GM12873 (cell line): ENCODE measurements around the gene DMAP1.

ENCODE experiments used
- CTCF ChIP-seq: IDR thresholded peaks from 2 replicates; pipeline ENCODE4 v1.5.1; 2012; ENCODE audit warnings: low read depth, mild to moderate bottlenecking, moderate library complexity, low read length, control low read depth; ENCODE audit not compliant: insufficient read depth; ENCODE audit errors: missing control alignments

Gene DMAP1

DNA sequence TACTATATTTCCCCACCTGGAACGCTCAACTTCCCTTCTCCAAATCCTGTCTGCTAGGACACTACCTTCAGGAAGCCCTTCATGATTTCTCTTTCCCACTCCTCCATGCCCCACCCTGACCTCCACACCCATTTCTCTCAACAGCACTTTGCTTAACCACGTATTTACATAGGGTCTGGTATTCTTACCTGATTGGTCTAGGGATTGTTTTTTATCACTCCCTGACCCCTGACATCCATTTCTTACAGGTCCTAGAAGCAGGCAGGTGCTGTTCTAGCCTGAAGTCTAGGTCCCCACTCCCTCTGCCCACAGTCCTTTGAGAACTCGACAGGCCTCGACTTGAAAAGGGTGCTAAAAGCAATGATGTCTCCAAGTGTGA lies 47.5 kb downstream of the DMAP1 start:
- TF ChIP-seq CTCF: no peak

DNA sequence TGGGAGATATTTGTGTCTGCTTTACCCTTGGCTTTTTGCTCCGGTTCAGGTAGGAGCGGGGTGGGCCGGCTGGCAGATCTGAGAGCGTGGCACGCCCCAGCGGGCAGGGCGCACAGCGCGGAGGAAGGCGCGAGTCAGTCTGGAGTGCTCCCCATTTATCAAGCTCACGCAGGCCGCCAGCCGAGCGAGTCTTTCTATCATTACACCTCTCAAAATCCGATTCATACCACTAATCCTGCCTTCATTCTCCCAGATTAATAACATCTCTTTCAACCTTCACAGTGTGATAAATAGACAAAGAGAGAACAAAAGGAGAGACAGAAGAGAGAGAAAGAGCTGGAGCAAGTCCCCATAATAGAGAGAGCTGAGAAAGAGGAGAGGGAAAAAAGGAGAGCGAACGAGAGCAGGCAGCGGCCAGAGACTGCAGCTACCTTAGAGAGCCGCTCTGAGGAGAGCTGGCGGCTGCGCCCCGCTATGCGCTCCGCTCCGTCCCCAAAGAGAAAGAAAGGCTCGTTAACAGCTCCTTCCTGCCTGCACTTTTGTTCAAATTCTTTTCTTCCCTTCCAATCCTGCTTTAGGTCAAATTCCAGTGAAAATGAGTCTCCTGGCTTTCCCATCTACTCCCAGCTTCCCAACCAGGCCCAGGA lies 48.0 kb downstream of the DMAP1 start:
- no peak for TF ChIP-seq CTCF

GRCh38 chr1:44261962-44262361 lies 48.7 kb downstream of the DMAP1 start:
- no peak for TF ChIP-seq CTCF

DNA sequence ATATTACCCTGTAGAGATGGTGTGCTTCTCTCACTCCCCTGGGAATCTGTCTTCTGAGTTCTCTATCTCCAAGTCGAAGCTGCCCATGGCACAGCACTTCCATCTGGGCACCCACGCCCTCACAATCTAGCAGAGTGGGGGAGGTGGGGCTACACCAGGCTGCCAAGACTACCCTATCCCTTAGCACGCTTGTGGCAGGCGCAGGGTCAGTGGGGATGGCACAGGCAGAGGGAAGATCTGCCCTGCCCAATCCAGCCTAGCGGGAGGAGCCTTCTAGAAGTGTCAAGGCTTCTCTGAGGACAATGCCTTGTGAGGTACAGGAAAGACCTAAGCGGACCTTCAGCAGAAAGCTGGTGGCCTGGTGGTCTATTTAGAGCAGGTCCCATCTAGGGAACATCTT lies 49.1 kb downstream of the DMAP1 start:
- TF ChIP-seq CTCF: no peak

- no peak for TF ChIP-seq CTCF
Measured at GRCh38 chr1:44262816-44263567, 49.7 kb downstream of the DMAP1 start.

- TF ChIP-seq CTCF: no peak
Measured at GRCh38 chr1:44263568-44264450, 50.5 kb downstream of the DMAP1 start.

- TF ChIP-seq CTCF: no peak
Measured at GRCh38 chr1:44264451-44264771, 51.1 kb downstream of the DMAP1 start.
